Measurements from ENCODE around the gene PPP4R1.

PPP4R1 gene

GRCh38 chr18:9568186-9568585, 46.2 kb downstream of the PPP4R1 start:
- Histone ChIP-seq H3K4ac (ENCODE audit: low read depth in 1 of 2, low read length in 2 of 2) (no peak overlapping the region), H3K4me1 (ENCODE audit: control insufficient read depth, insufficient read depth, low read depth, low read length) (no peaks in the 10 kb centered on the region), H3K9ac (ENCODE audit: low read length) (no peak overlapping the region), H4K91ac (ENCODE audit: low read length) (no peak overlapping the region), H3K23ac (ENCODE audit: low read length in 2 of 2) (no peak overlapping the region), H3K18ac (ENCODE audit: low read depth in 1 of 2, low read length in 2 of 2) (no peak overlapping the region), H3K9me3 (ENCODE audit: control insufficient read depth, low read length) (no peaks in the 10 kb centered on the region), H3K27me3 (ENCODE audit: control insufficient read depth in 1 of 2, insufficient read depth in 1 of 2, low read length in 2 of 2) (no peaks in the 10 kb centered on the region), H3K4me2 (ENCODE audit: low read length, poor library complexity, severe bottlenecking) (no peak overlapping the region), H3K36me3 (ENCODE audit: control insufficient read depth in 1 of 2, insufficient read depth in 2 of 2, low read depth in 1 of 2, low read length in 2 of 2) (peaks cover 15 to 83% of the 10 kb centered on the region in 2 experiments), H2AFZ (ENCODE audit: low read depth, low read length) (no peak overlapping the region), H2BK15ac (ENCODE audit: low read depth, poor library complexity, severe bottlenecking) (no peak overlapping the region), H2BK120ac (ENCODE audit: low read depth, low read length) (no peak overlapping the region), H2AK5ac (ENCODE audit: low read length, severe bottlenecking) (no peak overlapping the region), H4K8ac (ENCODE audit: low read length) (no peak overlapping the region), H2BK5ac (ENCODE audit: low read depth, low read length, poor library complexity, severe bottlenecking) (no peak overlapping the region), H3K79me1 (replicated peaks; ENCODE audit: low read length, poor library complexity, severe bottlenecking) (peaks cover 25% of the 10 kb centered on the region), H3K4me3 (ENCODE audit: insufficient read depth in 1 of 2, low read depth in 1 of 2, low read length in 2 of 2) (no peak overlapping the region), H2BK12ac (ENCODE audit: low read length in 2 of 2) (no peak overlapping the region), H3K27ac (ENCODE audit: low read length, poor library complexity, severe bottlenecking) (no peak overlapping the region), H3K14ac (ENCODE audit: low read length in 2 of 2) (no peak overlapping the region)
- no peak for DNase-seq

DNA sequence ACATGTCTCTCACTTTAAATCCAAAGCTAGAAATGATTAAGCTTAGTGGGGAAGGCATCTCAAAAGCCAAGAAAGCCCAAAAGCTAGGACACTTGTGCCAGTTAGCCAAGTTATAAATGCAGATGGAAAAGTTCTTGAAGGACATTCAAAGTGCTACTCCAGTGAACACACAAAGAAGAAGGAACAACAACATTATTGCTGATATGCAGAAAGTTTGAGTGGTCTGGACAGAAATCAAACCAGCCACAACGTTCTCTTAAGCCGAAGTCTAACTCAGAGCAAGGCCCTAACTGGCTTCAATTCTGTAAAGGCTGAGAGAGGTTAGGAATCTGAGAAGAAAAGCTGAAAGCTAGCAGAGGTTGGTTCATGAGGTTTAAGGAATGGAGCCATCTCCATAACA, 49.0 kb downstream of the PPP4R1 start:
- Histone ChIP-seq H3K79me1 (replicated peaks; ENCODE audit: low read length, poor library complexity, severe bottlenecking) (peaks cover 26% of the 10 kb centered on the region), H3K9ac (ENCODE audit: low read length) (no peak overlapping the region), H3K27ac (ENCODE audit: low read length, poor library complexity, severe bottlenecking) (no peak overlapping the region), H3K4me2 (ENCODE audit: low read length, poor library complexity, severe bottlenecking) (no peak overlapping the region), H3K18ac (ENCODE audit: low read depth in 1 of 2, low read length in 2 of 2) (no peak overlapping the region), H2BK15ac (ENCODE audit: low read depth, poor library complexity, severe bottlenecking) (no peak overlapping the region), H2BK12ac (ENCODE audit: low read length in 2 of 2) (no peak overlapping the region), H3K4me3 (ENCODE audit: insufficient read depth in 1 of 2, low read depth in 1 of 2, low read length in 2 of 2) (no peak overlapping the region), H3K23ac (ENCODE audit: low read length in 2 of 2) (no peak overlapping the region), H3K4ac (ENCODE audit: low read depth in 1 of 2, low read length in 2 of 2) (no peak overlapping the region), H3K4me1 (ENCODE audit: control insufficient read depth, insufficient read depth, low read depth, low read length) (no peaks in the 10 kb centered on the region), H4K8ac (ENCODE audit: low read length) (no peak overlapping the region), H2BK120ac (ENCODE audit: low read depth, low read length) (no peak overlapping the region), H3K14ac (ENCODE audit: low read length in 2 of 2) (no peak overlapping the region), H3K9me3 (ENCODE audit: control insufficient read depth, low read length) (no peaks in the 10 kb centered on the region), H3K27me3 (ENCODE audit: control insufficient read depth in 1 of 2, insufficient read depth in 1 of 2, low read length in 2 of 2) (no peaks in the 10 kb centered on the region), H3K36me3 (ENCODE audit: control insufficient read depth in 1 of 2, insufficient read depth in 2 of 2, low read depth in 1 of 2, low read length in 2 of 2) (peaks cover 28 to 84% of the 10 kb centered on the region in 2 experiments), H2AFZ (ENCODE audit: low read depth, low read length) (no peak overlapping the region), H2AK5ac (ENCODE audit: low read length, severe bottlenecking) (no peak overlapping the region), H4K91ac (ENCODE audit: low read length) (no peak overlapping the region), H2BK5ac (ENCODE audit: low read depth, low read length, poor library complexity, severe bottlenecking) (no peak overlapping the region)
- no peak for DNase-seq
- 92% methylated on average over 2 of the region's 2 CpGs for WGBS

DNA sequence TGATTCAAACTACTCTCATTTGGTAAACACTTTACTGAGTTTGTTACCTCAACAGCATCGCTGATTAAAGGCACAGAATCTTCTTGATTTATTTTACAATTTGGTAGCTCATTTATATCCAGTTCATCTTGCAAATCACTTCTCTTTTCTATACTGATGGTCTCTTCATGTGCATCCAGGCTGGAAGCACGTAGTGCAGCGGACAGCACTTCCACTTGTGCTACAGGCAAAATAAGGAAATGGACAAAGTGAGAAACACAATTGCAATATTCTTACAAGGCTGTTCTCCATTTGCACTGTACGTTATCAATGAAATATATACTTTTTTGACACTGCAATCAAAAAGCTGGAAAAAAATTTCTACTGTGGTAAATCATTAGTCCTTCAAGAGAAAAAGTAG, 51.0 kb downstream of the PPP4R1 start:
- Histone ChIP-seq H3K23ac (ENCODE audit: low read length in 2 of 2) (no peak overlapping the region), H3K4me2 (ENCODE audit: low read length, poor library complexity, severe bottlenecking) (no peak overlapping the region), H3K18ac (ENCODE audit: low read depth in 1 of 2, low read length in 2 of 2) (no peak overlapping the region), H3K36me3 (ENCODE audit: control insufficient read depth in 1 of 2, insufficient read depth in 2 of 2, low read depth in 1 of 2, low read length in 2 of 2) (peaks cover 34 to 86% of the 10 kb centered on the region in 2 experiments), H3K4ac (ENCODE audit: low read depth in 1 of 2, low read length in 2 of 2) (no peak overlapping the region), H2AK5ac (ENCODE audit: low read length, severe bottlenecking) (no peak overlapping the region), H3K27me3 (ENCODE audit: control insufficient read depth in 1 of 2, insufficient read depth in 1 of 2, low read length in 2 of 2) (no peaks in the 10 kb centered on the region), H4K91ac (ENCODE audit: low read length) (no peak overlapping the region), H2BK5ac (ENCODE audit: low read depth, low read length, poor library complexity, severe bottlenecking) (no peak overlapping the region), H2BK12ac (ENCODE audit: low read length in 2 of 2) (no peak overlapping the region), H3K9ac (ENCODE audit: low read length) (no peak overlapping the region), H3K4me1 (ENCODE audit: control insufficient read depth, insufficient read depth, low read depth, low read length) (no peaks in the 10 kb centered on the region), H3K79me1 (replicated peaks; ENCODE audit: low read length, poor library complexity, severe bottlenecking) (peaks cover 31% of the 10 kb centered on the region), H2BK120ac (ENCODE audit: low read depth, low read length) (no peak overlapping the region), H3K4me3 (ENCODE audit: insufficient read depth in 1 of 2, low read depth in 1 of 2, low read length in 2 of 2) (no peak overlapping the region), H3K27ac (ENCODE audit: low read length, poor library complexity, severe bottlenecking) (no peak overlapping the region), H3K14ac (ENCODE audit: low read length in 2 of 2) (no peak overlapping the region), H2AFZ (ENCODE audit: low read depth, low read length) (no peak overlapping the region), H4K8ac (ENCODE audit: low read length) (no peak overlapping the region), H2BK15ac (ENCODE audit: low read depth, poor library complexity, severe bottlenecking) (no peak overlapping the region), H3K9me3 (ENCODE audit: control insufficient read depth, low read length) (no peaks in the 10 kb centered on the region)
- DNase-seq = no peak
- WGBS = 100% methylated on average over 3 of the region's 4 CpGs

GRCh38 chr18:9562584-9562983, 51.8 kb downstream of the PPP4R1 start:
- Histone ChIP-seq H4K8ac (ENCODE audit: low read length) (no peak overlapping the region), H2BK15ac (ENCODE audit: low read depth, poor library complexity, severe bottlenecking) (no peak overlapping the region), H3K4me1 (ENCODE audit: control insufficient read depth, insufficient read depth, low read depth, low read length) (no peaks in the 10 kb centered on the region), H3K9ac (ENCODE audit: low read length) (no peak overlapping the region), H3K4me2 (ENCODE audit: low read length, poor library complexity, severe bottlenecking) (no peak overlapping the region), H3K27me3 (ENCODE audit: control insufficient read depth in 1 of 2, insufficient read depth in 1 of 2, low read length in 2 of 2) (no peaks in the 10 kb centered on the region), H2BK5ac (ENCODE audit: low read depth, low read length, poor library complexity, severe bottlenecking) (no peak overlapping the region), H3K27ac (ENCODE audit: low read length, poor library complexity, severe bottlenecking) (no peak overlapping the region), H2AK5ac (ENCODE audit: low read length, severe bottlenecking) (no peak overlapping the region), H3K4me3 (ENCODE audit: insufficient read depth in 1 of 2, low read depth in 1 of 2, low read length in 2 of 2) (no peak overlapping the region), H2AFZ (ENCODE audit: low read depth, low read length) (no peak overlapping the region), H4K91ac (ENCODE audit: low read length) (no peak overlapping the region), H3K4ac (ENCODE audit: low read depth in 1 of 2, low read length in 2 of 2) (no peak overlapping the region), H3K18ac (ENCODE audit: low read depth in 1 of 2, low read length in 2 of 2) (no peak overlapping the region), H3K36me3 (ENCODE audit: control insufficient read depth in 1 of 2, insufficient read depth in 2 of 2, low read depth in 1 of 2, low read length in 2 of 2) (peaks cover 32 to 86% of the 10 kb centered on the region in 2 experiments), H3K14ac (ENCODE audit: low read length in 2 of 2) (no peak overlapping the region), H3K79me1 (replicated peaks; ENCODE audit: low read length, poor library complexity, severe bottlenecking) (peaks cover 31% of the 10 kb centered on the region), H3K23ac (ENCODE audit: low read length in 2 of 2) (no peak overlapping the region), H3K9me3 (ENCODE audit: control insufficient read depth, low read length) (no peaks in the 10 kb centered on the region), H2BK120ac (ENCODE audit: low read depth, low read length) (no peak overlapping the region), H2BK12ac (ENCODE audit: low read length in 2 of 2) (no peak overlapping the region)
- WGBS = 81% methylated on average over 2 of the region's 4 CpGs
- no peak for DNase-seq
